Karpas-422 (cell line): ENCODE measurements around the gene RAB11FIP3. TPM values are rescaled to one million over a fixed set of nuclear protein-coding genes. Genes with fewer than 3 reads are reported as not detected.

ENCODE experiments used
- DNase-seq: peaks from one replicate; pipeline ENCODE4 v3.0.0-alpha.2; 2015
- H2AFZ ChIP-seq: fragments of 200-600 bp; sonication (generic); 2 replicates; pipeline ENCODE4 v1.6.1; 2014; ENCODE audit warnings: antibody characterized with exemption, low read length, mixed read lengths
- H3K27ac ChIP-seq: fragments of 200-600 bp; sonication (generic); 2 replicates; pipeline ENCODE4 v1.5.1; 2014; ENCODE audit warnings: mild to moderate bottlenecking, low read length, moderate library complexity
- H3K27me3 ChIP-seq: fragments of 200-600 bp; sonication (generic); 2 replicates; pipeline ENCODE4 v1.6.1; 2014; ENCODE audit warnings: low read length, mixed read lengths
- H3K36me3 ChIP-seq: fragments of 200-600 bp; sonication (generic); 2 replicates; pipeline ENCODE4 v1.6.1; 2014; ENCODE audit warnings: low read length, mixed read lengths; ENCODE audit not compliant: insufficient read depth
- H3K4me1 ChIP-seq: fragments of 200-600 bp; sonication (generic); 2 replicates; pipeline ENCODE4 v1.6.1; 2014; ENCODE audit warnings: mild to moderate bottlenecking, low read length, mixed read lengths
- H3K4me2 ChIP-seq: fragments of 200-600 bp; sonication (generic); 2 replicates; pipeline ENCODE4 v1.6.1; 2014; ENCODE audit warnings: low read length, low read depth, mild to moderate bottlenecking; ENCODE audit not compliant: poor library complexity, severe bottlenecking
- H3K4me3 ChIP-seq: fragments of 200-600 bp; sonication (generic); 2 replicates; pipeline ENCODE4 v1.5.1; 2014; ENCODE audit warnings: mild to moderate bottlenecking, antibody characterized with exemption, low read length, mixed read lengths
- H3K79me2 ChIP-seq: fragments of 200-600 bp; sonication (generic); 2 replicates; pipeline ENCODE4 v1.6.1; 2014; ENCODE audit warnings: mild to moderate bottlenecking, low read length, mixed read lengths
- H3K9ac ChIP-seq: fragments of 200-600 bp; sonication (generic); 2 replicates; pipeline ENCODE4 v1.6.0; 2014; ENCODE audit warnings: low read length
- H3K9me2 ChIP-seq: fragments of 200-600 bp; sonication (generic), shearing (Covaris generic); replicated peaks from 2 replicates; pipeline ENCODE4 v1.6.0; 2014; ENCODE audit warnings: mild to moderate bottlenecking, low read length, moderate library complexity; ENCODE audit not compliant: insufficient read depth
- H3K9me3 ChIP-seq: fragments of 300-700, 200-600 bp; sonication (generic); 2 replicates; pipeline ENCODE4 v1.6.1; 2014; ENCODE audit warnings: low read length, mixed read lengths
- H4K20me1 ChIP-seq: fragments of 200-600 bp; sonication (generic); 2 replicates; pipeline ENCODE4 v1.6.1; 2014; ENCODE audit warnings: mild to moderate bottlenecking, antibody characterized with exemption, low read length, low read depth; ENCODE audit not compliant: insufficient read depth
- total RNA-seq: library from RNA; depleted of rRNA; stranded (reverse); fragments of >200 nt; shearing (Covaris generic); gene quantifications from 2 replicates; pipeline ENCODE4 v1.2.3, GENCODE V29; 2014; ENCODE audit warnings: low replicate concordance

RAB11FIP3 gene
- total RNA-seq, 1 experiment from 2014 or later = 6.0 TPM

GRCh38 chr16:379961-380761, 45.3 kb upstream of the RAB11FIP3 start:
- Histone ChIP-seq H3K27me3 (no peaks in the 10 kb centered on the region), H3K9ac (peak overlapping the region; percentile 91), H3K9me3 (no peaks in the 10 kb centered on the region), H3K4me2 (peak overlapping the region; percentile 91), H3K9me2 (no peaks in the 10 kb centered on the region), H4K20me1 (no peaks in the 10 kb centered on the region; the same call in 1 of the 2 replicates), H3K27ac (no peak overlapping the region), H2AFZ (no peak overlapping the region), H3K79me2 (peaks cover 13% of the 10 kb centered on the region), H3K36me3 (no peaks in the 10 kb centered on the region), H3K4me3 (peak overlapping the region; percentile 95), H3K4me1 (peaks cover 26% of the 10 kb centered on the region)
- no peak for DNase-seq

- Histone ChIP-seq H3K4me1 (peaks cover 26% of the 10 kb centered on the region), H3K27me3 (no peaks in the 10 kb centered on the region), H3K4me2 (peak overlapping the region; percentile 91), H3K9ac (peak overlapping the region; percentile 91), H3K27ac (no peak overlapping the region), H3K36me3 (no peaks in the 10 kb centered on the region), H3K9me2 (no peaks in the 10 kb centered on the region), H3K79me2 (peaks cover 13% of the 10 kb centered on the region), H3K9me3 (no peaks in the 10 kb centered on the region), H3K4me3 (peak overlapping the region; percentile 95), H2AFZ (no peak overlapping the region), H4K20me1 (no peaks in the 10 kb centered on the region; the same call in 1 of the 2 replicates)
- DNase-seq = no peak
Measured at GRCh38 chr16:380762-381011, 44.8 kb upstream of the RAB11FIP3 start.

DNA sequence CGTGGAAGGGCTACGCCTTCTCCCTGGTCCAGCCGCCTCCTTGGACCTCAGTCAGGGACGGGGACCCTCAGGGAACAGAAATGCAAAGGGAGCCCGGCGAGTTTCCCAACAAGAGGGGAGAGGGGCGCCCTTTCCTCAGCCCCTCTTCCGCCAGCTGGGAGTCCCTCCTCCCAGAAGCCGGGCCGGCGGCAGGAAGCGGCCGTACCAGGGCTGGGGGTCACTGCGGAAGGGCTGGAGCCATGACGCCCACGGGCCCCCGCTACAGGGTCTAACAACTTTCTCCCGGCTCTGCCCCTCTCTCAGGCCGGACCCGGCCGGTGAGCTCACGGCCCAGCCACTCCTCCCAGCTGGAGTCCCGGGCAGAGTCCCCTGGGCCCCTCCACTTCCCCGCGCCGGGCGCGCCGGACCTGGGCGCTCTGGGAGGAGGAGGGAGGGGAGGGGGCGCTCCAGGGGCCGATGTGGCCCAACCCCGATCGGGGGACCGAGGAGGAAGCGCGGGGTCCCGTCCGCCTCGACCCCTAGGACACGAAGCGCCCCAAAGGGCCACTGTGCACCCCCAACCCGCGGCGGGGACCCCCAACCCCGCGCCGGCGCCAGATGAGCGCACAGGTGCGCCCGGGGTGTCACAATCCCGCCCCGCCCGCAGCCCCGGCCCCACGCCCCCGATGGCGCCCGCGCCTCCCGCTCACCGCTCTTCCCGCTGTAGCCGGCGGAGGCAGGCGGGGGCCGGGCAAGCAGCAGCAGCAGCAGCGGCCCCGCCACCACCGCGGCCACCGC, 44.2 kb upstream of the RAB11FIP3 start:
- Histone ChIP-seq H3K4me1 (peaks cover 26% of the 10 kb centered on the region), H3K36me3 (no peaks in the 10 kb centered on the region), H3K4me2 (peak overlapping the region; percentile 91), H4K20me1 (no peaks in the 10 kb centered on the region; the same call in 1 of the 2 replicates), H3K9me2 (no peaks in the 10 kb centered on the region), H3K27me3 (no peaks in the 10 kb centered on the region), H2AFZ (no peak overlapping the region), H3K4me3 (peak overlapping the region; percentile 95), H3K27ac (no peak overlapping the region; the same call in 1 of the 2 replicates), H3K9ac (peak overlapping the region; percentile 91), H3K9me3 (no peaks in the 10 kb centered on the region), H3K79me2 (peaks cover 13% of the 10 kb centered on the region)
- peak; percentile 66 for DNase-seq

GRCh38 chr16:381789-382717, 43.4 kb upstream of the RAB11FIP3 start, which contains the start of gene PGAP6:
TSS of gene PGAP6 (minus strand) at chr16:381978. CDS start at chr16:381821, 157 bp downstream.
- Histone ChIP-seq H3K4me1 (peaks cover 26% of the 10 kb centered on the region), H4K20me1 (no peaks in the 10 kb centered on the region; the same call in 1 of the 2 replicates), H3K27me3 (no peaks in the 10 kb centered on the region), H3K4me2 (peak within 1 kb of the TSS; percentile 99), H3K9me3 (no peaks in the 10 kb centered on the region), H3K79me2 (peaks cover 13% of the 10 kb centered on the region), H3K4me3 (peak within 1 kb of the TSS; percentile 99), H2AFZ (peak within 1 kb of the TSS; percentile 98), H3K36me3 (no peaks in the 10 kb centered on the region), H3K9ac (peak within 1 kb of the TSS; percentile 93), H3K9me2 (no peaks in the 10 kb centered on the region), H3K27ac (no peak within 1 kb of the TSS; the same call in 1 of the 2 replicates)
- DNase-seq = peak; percentile 92

GRCh38 chr16:383326-384051, 42.0 kb upstream of the RAB11FIP3 start:
- no peak overlapping the region; the same call in 1 of the 2 replicates for H2AFZ ChIP-seq
- H3K79me2 ChIP-seq = peaks cover 13% of the 10 kb centered on the region
- peaks cover 26% of the 10 kb centered on the region for H3K4me1 ChIP-seq
- DNase-seq = peak; percentile 84
- no peaks in the 10 kb centered on the region for H3K9me3 ChIP-seq
- no peaks in the 10 kb centered on the region for H3K9me2 ChIP-seq
- H3K4me2 ChIP-seq = peak overlapping the region; percentile 99
- no peaks in the 10 kb centered on the region; the same call in 1 of the 2 replicates for H4K20me1 ChIP-seq
- peak overlapping the region; percentile 99 for H3K4me3 ChIP-seq
- H3K36me3 ChIP-seq = no peaks in the 10 kb centered on the region
- H3K9ac ChIP-seq = peak overlapping the region; percentile 93
- no peaks in the 10 kb centered on the region for H3K27me3 ChIP-seq
- no peak overlapping the region for H3K27ac ChIP-seq

DNA sequence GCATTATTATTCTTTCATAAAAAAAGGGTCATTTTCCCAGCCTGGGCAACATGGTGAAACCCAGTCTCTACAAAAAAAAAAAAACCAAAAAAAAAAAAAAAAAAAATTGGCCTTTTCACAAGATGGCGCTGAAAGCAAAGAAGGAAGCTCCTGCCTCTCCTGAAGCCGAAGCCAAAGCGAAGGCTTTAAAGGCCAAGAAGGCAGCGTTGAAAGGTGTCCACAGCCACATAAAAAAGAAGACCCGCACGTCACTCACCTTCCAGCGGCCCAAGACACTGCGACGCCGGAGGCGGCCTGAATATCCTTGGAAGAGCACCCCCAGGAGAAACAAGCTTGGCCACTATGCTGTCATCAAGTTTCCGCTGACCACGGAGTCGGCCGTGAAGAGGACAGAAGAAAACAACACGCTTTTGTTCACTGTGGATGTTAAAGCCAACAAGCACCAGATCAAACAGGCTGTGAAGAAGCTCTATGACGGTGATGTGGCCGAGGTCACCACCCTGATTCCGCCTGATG, 38.8 kb upstream of the RAB11FIP3 start:
- Histone ChIP-seq H3K4me1 (peaks cover 18% of the 10 kb centered on the region), H3K9me3 (no peaks in the 10 kb centered on the region), H3K27ac (no peak overlapping the region), H3K4me2 (no peak overlapping the region), H3K9me2 (no peaks in the 10 kb centered on the region), H3K36me3 (no peaks in the 10 kb centered on the region), H3K9ac (no peak overlapping the region), H3K27me3 (no peaks in the 10 kb centered on the region), H3K79me2 (no peaks in the 10 kb centered on the region), H4K20me1 (no peaks in the 10 kb centered on the region), H2AFZ (no peak overlapping the region), H3K4me3 (no peak overlapping the region)
- no peak for DNase-seq
